Fibroblast of lung (primary cell): ENCODE results near the gene CAPN10.

Experiments used
- CTCF ChIP-seq, 2 donors: IDR thresholded peaks in 1 of 2; conservative IDR thresholded peaks in 1 of 2; 1 replicate in 1 of 2; 2 replicates in 1 of 2; pipeline ENCODE4 v1.5.1; 2011 to 2012; ENCODE audit warnings: low read length in 2 of 2, control low read depth in 1 of 2, inconsistent platforms in 1 of 2, low read depth in 1 of 2, mild to moderate bottlenecking in 1 of 2
- EZH2 ChIP-seq: IDR thresholded peaks from 2 replicates; pipeline ENCODE4 v1.5.1; 2012; ENCODE audit warnings: low read length, control low read depth, mild to moderate bottlenecking; ENCODE audit errors: missing control alignments

DNA sequence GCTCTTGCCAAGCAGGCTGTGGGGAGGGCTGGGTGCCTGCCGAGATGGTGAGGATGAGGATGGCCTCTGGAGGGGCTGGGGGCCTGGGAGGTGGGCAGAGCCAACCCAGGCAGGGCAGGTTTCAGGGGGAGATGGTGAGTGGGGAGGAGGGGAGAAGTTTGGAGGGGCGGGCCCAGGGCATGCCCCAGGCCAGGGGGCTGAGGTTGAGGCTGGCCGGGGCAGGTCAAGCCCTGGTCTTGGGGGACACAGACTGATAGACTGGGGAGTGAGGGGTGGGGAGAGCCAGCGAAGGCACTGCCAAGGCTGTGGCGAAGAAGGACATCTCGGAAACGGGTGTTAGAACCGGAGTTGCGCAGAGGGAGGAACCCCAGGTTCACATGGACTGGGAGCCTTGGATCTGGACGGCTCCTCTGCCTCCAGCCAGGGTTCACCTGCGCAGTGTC is 12.6 kb downstream of the CAPN10 start:
- no peak for TF ChIP-seq EZH2
- no peak for TF ChIP-seq CTCF (conservative IDR thresholded peaks at IDR 0.05 in 1 of 2, IDR thresholded peaks at IDR 0.05 in 1 of 2; ENCODE audit: low read depth in 1 of 2, low read length in 2 of 2)
